Ishikawa (cell line): Measurements from ENCODE around the gene RANBP17.

Experiments
- CEBPB ChIP-seq: IDR thresholded peaks from 2 replicates; pipeline ENCODE4 v1.6.1; 2012
- CREB1 ChIP-seq: IDR thresholded peaks from 2 replicates; pipeline ENCODE4 v1.6.1; 2012; ENCODE audit warnings: low read depth
- EGR1 ChIP-seq: IDR thresholded peaks from 2 replicates; pipeline ENCODE4 v1.6.1; 2012
- EP300 ChIP-seq: IDR thresholded peaks from 2 replicates; pipeline ENCODE4 v1.6.1; 2012; ENCODE audit warnings: borderline replicate concordance
- FOXM1 ChIP-seq: IDR thresholded peaks from 2 replicates; pipeline ENCODE4 v1.6.1; 2012; ENCODE audit warnings: low read depth, borderline replicate concordance
- MAX ChIP-seq: IDR thresholded peaks from 2 replicates; pipeline ENCODE4 v1.6.1; 2012
- NFIC ChIP-seq: IDR thresholded peaks from 2 replicates; pipeline ENCODE4 v1.6.1; 2012
- RAD21 ChIP-seq: IDR thresholded peaks from 2 replicates; pipeline ENCODE4 v1.6.1; 2012; ENCODE audit warnings: low read depth
- REST ChIP-seq: IDR thresholded peaks from 2 replicates; pipeline ENCODE4 v1.6.1; 2012; ENCODE audit warnings: low read depth, mild to moderate bottlenecking
- TAF1 ChIP-seq: IDR thresholded peaks from 2 replicates; pipeline ENCODE4 v1.6.1; 2012; ENCODE audit warnings: low read depth, mild to moderate bottlenecking
- TCF12 ChIP-seq: IDR thresholded peaks from 2 replicates; pipeline ENCODE4 v1.6.1; 2012; ENCODE audit warnings: low read depth
- TEAD4 ChIP-seq: IDR thresholded peaks from 2 replicates; pipeline ENCODE4 v1.6.1; 2012
- USF1 ChIP-seq: IDR thresholded peaks from 2 replicates; pipeline ENCODE4 v1.6.1; 2012
- YY1 ChIP-seq: IDR thresholded peaks from 2 replicates; pipeline ENCODE4 v1.6.1; 2012; ENCODE audit warnings: low read depth
- ZBTB7A ChIP-seq: IDR thresholded peaks from 2 replicates; pipeline ENCODE4 v1.6.1; 2012; ENCODE audit warnings: low read depth

The RANBP17 gene

GRCh38 chr5:171139227-171139626 is 277.4 kb downstream of the RANBP17 start:
- TF ChIP-seq CEBPB (no peak), TAF1 (no peak), TCF12 (no peak), REST (no peak), CREB1 (no peak), EGR1 (no peak), USF1 (no peak), EP300 (no peak), NFIC (no peak), YY1 (no peak), RAD21 (no peak), MAX (no peak), TEAD4 (no peak)

- TF ChIP-seq TCF12 (no peak), FOXM1 (no peak), USF1 (no peak), EGR1 (no peak), CEBPB (no peak), ZBTB7A (no peak), EP300 (no peak), TEAD4 (no peak), TAF1 (no peak), CREB1 (no peak), REST (no peak), MAX (no peak), NFIC (no peak), RAD21 (no peak), YY1 (no peak)
These were observed 280.8 kb downstream of the RANBP17 start for GRCh38 chr5:171142617-171143016.

- TF ChIP-seq ZBTB7A, result no peak
- TF ChIP-seq TCF12, result no peak
- no peak for TF ChIP-seq NFIC
- no peak for TF ChIP-seq USF1
- no peak for TF ChIP-seq EGR1
- TF ChIP-seq CREB1, result no peak
- TF ChIP-seq CEBPB, result no peak
- TF ChIP-seq MAX, result no peak
- TF ChIP-seq EP300, result no peak
- no peak for TF ChIP-seq RAD21
- no peak for TF ChIP-seq FOXM1
These were observed 281.4 kb downstream of the RANBP17 start for GRCh38 chr5:171143171-171143570.

- TF ChIP-seq ZBTB7A (no peak), FOXM1 (no peak), USF1 (no peak), REST (no peak), EP300 (no peak), EGR1 (no peak), NFIC (no peak), RAD21 (no peak), CREB1 (no peak), YY1 (no peak), TCF12 (no peak), TAF1 (no peak), CEBPB (no peak), TEAD4 (no peak), MAX (no peak)
These were observed 282.1 kb downstream of the RANBP17 start for GRCh38 chr5:171143926-171144325.
